GM08714 (cell line): ENCODE measurements around the gene C22orf42.
"Not testable (repeated sequence)": the region's sequence is repeated elsewhere in the genome, so short reads cannot be mapped to it uniquely, and the experiment has no call there.

Experiments used
- H3K4me3 ChIP-seq: fragments of 200-500 bp; sonication (Bioruptor generic); 2 replicates; pipeline ENCODE4 v1.5.1; 2014; ENCODE audit warnings: mild to moderate bottlenecking, low read length, inconsistent platforms
- ZNF274 ChIP-seq: IDR thresholded peaks from 2 replicates; pipeline ENCODE4 v1.6.1; 2012; ENCODE audit warnings: mild to moderate bottlenecking, low read depth, low read length

The C22orf42 gene

DNA sequence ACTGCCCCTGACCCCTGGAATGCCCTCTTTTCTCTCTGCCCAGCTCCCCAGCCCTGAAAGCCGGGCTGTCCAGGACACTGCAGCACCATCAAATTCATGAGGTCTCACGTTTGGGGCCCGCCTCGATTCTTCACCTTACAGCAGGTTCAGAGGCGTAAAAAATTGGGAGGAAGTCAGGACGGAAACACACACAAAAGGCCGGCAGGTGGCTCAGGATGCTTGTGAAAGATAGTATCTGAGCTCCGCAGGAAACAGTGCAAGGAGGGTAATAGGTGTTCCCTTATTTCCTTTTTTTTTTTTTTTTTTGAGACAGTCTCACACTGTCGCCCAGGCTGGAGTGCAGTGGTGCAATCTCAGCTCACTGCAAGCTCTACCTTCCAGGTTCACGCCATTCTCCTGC, 41.6 kb upstream of the C22orf42 start:
- H3K4me3 ChIP-seq: no peak overlapping the region
- no peak for TF ChIP-seq ZNF274

DNA sequence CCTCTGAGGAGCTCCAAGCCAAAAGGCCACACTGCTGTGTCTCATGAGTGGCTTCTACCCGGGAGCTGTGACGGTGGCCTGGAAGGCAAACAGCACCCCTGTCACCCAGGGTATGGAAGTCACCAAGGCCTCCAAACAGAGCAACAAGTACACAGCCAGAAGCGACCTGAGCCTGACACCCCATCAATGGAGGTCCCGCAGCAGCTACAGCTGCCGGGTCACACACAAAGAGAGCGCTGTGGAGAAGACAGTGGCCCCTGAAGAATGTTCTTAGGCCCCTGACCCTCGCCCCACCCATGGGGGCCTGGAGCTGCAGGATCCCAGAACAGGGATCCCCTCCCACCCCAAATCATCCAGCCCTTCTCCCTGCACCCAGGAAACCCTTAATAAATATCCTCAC, 40.9 kb upstream of the C22orf42 start:
- H3K4me3 ChIP-seq: no peak overlapping the region
- no peak for TF ChIP-seq ZNF274

DNA sequence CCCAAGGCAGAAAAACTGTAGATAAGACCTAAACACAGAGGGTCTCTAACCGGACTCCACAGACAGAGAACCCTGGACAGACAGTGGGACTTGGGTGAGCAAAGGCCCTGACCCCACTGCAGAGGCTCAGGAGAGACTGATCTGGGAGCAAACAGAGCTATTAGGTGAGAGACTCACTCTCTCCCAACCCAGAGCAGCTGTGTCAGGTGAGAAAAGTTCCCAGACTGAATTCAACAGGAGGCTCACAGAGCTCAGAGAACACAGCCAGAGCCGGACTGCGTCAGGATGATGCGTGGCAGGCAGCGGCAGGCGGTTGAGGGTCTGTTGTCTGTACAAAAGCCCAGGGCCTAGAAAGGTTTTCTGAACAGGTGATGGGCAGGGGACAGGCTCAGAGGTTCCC, 40.2 kb upstream of the C22orf42 start:
- TF ChIP-seq ZNF274: no peak

DNA sequence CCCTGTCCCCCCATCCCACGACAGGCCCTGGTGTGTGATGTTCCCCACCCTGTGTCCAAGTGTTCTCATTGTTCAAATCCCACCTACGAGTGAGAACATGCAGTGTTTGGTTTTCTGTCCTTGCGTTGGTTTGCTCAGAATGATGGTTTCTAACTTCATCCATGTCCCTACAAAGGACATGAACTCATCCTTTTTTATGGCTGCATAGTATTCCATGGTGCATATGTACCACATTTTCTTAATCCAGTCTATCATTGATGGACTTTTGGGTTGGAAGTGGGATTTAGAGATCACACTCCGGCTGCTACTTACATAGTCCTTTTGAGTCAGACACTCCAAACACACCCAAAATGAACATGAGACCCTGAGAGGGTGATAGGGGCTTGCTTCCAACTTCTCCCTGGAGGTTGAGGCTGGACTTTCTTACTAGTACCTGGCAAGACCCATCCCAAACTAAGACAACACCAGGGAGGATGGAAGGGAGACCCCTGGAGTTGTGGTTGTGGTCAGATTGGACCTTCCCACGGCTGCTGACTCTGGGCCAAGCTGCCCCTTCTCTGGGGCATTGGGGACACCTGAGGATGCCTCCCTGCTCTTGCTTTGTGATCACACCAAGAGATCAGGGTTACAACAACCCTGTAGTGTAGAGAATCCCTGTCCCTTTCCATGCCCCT, 38.6 kb upstream of the C22orf42 start:
- H3K4me3 ChIP-seq: not testable (repeated sequence)

More for the DNA sequence above, 40.2 kb upstream of the C22orf42 start:
- no peak overlapping the region for H3K4me3 ChIP-seq

DNA sequence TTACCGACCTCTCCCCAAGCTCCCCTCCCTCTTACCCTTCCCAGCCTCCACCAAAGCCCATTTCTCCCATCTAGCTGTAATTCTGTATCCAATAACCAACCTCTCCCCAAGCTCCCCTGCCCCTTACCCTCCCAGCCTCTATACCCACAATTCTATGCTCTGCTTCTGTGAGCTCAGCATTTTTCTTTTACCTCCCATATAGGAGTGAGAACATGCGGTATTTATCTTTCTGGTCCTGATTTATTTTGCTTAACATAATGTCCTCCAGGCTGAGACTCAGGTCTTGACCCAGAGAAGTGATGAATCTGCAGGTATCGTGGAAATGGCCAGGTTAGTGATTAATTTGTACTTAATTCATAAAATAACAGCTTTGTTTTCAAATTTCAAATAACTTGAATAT, 36.8 kb upstream of the C22orf42 start:
- not testable (repeated sequence) for H3K4me3 ChIP-seq

DNA sequence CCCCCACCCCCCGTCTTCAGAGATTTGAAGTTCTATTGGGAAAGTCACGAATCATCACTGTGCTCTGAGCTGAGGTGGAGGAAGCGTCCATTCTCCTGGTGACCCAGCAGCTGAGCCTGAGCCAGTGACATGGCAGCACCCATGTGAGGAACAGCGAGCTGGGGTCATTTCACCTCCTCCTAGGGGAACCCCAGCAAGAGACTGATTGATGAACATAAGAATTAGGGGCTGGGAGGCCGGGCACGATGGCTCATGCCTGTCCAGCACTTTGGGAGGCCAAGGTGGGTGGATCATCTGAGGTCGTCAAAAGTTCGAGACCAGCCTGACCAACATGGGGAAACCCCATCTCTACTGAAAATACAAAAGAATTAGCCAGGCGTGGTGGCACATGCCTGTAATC, 34.2 kb upstream of the C22orf42 start:
- H3K4me3 ChIP-seq: not testable (repeated sequence)

DNA sequence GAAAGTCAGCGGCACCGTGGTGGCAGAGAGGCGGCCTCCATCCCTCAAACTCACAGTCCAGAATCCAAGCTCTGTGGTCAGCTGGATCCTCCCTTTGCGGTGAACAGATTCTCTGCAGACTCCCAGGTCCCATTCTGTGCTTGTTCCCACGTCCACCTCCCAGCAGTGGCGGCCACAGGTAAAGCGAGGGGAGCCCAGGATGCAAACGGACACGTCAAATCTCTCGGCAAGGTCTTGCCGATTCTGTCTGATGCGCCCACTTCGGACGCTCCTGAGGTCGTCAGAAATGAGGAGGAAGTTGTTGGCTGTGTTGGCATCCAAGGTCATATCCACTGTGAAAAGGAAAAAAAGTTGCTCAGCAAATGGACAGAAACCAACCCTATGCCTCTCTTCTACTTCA, 31.9 kb upstream of the C22orf42 start:
- H3K4me3 ChIP-seq: not testable (repeated sequence)

DNA sequence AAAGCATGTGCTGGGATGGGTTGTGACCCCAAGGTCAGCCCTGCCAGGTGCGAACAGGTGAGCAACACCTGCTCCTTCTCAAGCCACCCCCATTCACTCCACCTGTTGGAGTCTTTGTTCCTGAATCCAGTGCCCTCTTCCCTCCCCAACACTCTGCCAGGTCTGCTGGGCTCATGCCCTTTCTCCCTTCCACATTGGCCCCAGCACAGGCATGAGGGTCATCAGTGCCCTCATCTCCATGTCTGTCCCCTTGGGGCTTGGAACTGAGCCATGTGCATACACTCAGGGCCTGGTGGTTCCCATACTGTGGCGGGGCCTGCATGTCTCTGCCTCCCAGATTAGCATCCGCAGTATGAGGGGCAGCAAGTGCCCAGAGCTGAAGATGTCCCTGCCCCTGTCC, 26.7 kb upstream of the C22orf42 start:
- no peak overlapping the region for H3K4me3 ChIP-seq
- no peak for TF ChIP-seq ZNF274

DNA sequence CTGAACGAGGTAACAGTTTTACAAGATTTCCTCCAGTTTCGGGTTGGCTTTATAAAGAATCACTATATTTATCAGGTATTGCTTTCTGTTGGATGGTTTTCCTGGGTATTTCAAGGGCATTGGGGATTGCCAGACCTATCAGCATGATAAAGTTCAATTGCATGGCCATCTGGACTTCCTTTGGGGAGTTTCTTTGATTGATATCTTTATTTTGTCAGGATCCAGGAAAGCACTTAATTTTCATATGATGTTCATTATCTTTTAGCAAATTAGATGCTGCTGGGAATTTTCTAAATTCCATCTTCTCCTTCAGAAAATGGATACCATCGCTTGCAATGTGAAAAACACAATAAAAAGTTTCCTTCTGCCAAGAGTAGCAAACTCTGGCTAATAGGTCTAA, 24.5 kb upstream of the C22orf42 start:
- no peak for TF ChIP-seq ZNF274
- H3K4me3 ChIP-seq: no peak overlapping the region

DNA sequence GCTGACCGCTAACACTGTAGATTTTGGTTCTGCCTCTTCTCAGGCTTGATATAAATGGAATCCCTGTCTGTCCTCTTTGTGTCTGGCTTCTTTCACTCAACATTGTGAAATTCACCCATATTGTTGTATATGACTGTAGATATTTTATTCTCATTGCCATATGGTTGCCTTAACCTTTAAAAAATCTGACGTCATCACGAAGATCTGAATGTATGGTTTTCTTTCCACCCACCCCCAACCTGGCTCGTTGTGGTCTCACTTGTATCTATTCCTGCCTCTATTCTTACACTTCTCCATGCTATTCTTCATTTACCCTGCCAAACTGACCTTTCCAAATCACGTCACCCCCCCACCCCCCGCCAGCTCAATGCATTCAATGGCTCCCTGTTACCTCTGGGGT, 21.9 kb upstream of the C22orf42 start:
- no peak for TF ChIP-seq ZNF274
- no peak overlapping the region for H3K4me3 ChIP-seq

DNA sequence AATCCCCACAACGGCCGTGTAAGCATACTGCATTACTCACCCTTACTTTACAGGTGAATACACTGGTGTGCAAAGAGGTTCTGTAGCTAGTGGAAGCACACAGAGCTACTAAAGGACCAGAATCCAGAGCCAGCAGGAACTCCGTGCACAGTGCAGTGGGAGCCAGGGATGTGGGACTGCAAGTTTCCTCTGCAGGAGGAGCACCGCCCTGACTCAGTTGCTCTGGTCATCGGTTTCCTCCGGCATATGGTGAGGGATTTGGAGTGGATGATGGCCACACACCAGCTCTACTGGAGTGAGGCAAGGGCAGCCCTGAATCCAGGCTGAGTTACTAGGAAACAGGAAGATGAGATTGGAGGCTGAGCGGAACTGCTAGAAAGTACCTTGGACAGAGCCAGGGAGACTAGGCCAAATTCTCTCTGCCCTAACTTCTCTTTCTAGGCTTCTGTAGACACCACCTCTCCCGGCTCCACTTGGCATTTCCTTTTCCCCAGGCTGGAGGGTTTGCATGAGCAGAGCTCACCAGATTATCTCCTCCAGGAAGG, 18.2 kb upstream of the C22orf42 start:
- no peak for TF ChIP-seq ZNF274
- H3K4me3 ChIP-seq: no peak overlapping the region

DNA sequence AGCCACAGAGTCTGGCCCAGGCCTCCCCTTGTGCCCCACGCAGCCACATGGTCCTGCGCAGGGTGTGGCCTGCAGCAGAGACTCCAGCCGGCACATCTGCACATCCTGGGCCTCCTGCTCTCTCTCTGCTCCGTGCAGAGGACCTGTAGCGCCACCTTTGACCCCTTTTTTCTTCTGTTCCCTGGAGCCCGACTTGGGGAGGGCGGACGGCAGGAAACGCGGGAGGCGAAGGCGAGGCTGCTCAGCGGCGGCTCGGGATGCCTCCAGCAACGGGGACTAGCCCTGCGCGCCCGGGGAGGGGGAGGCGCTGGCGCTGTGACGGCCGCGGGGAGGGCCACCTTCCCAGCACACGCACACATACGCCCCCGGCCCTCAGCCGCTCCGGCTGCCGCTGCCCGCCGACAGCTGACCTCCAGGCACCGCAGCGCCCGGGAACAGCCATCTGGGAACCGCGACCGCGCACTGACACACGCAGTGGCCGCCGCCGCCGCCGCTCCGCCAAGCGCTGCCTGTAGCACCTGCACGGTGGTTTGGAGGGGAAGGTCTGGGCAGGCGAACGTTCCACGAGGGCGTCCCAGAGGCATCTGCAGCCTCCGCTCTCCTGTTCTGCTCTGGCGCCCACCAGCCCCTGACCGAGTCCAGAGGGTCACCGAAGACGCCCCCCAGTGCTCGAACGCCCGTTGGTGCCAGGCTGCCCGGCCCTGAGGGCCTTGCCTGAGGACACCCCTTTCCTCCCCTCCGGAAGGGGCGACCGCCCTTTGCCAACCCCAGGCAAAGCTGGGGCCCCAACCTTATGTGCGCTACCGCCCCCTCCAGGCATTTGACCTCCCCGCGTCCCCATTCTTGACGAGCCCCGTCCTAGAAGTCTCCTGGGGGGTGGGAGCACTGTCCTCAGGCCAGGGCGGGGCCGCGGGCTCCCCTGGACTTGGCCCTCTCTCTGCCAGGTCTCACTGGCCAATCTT, 16.9 kb upstream of the C22orf42 start:
- no peak overlapping the region for H3K4me3 ChIP-seq
- TF ChIP-seq ZNF274: no peak

DNA sequence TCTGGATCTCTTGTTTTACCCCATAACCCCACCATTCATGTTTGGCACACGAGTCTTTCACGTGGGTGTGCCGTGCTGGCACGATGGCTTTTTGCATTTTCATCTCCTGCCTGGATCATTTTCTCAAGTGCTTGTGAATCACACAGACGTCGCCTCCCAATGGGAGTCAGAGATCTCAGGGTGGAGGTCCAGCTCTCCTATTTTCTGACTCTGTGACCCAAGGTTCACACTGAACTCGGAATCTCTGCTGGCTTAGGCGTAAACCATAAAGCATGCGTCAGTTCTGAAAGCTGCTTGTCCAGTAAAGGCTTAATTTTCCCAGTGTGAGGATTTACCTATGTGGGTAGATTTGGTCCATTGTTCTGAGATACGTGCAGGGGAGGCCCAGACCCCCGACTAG, 16.0 kb upstream of the C22orf42 start:
- TF ChIP-seq ZNF274: no peak
- H3K4me3 ChIP-seq: no peak overlapping the region

DNA sequence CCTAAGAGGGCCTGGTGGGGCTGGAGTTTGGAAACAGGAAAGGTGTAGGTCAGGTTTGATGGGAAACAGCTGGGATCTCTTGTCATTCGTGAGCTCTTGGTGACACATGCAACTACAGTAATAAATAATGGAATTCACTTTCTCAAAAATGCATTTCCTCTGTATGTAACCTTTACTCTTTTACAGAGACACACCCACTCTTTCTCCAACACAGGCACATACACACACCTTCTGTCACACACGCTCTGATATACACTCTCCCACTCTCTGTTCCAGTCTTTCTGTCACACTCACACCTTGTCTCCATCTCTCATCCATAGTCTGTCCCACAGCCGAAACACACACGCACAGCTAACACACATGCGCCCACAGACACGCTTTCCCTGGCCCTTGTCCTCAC, 6.6 kb upstream of the C22orf42 start:
- no peak overlapping the region for H3K4me3 ChIP-seq
- no peak for TF ChIP-seq ZNF274
